GM18502 (cell line): ENCODE results near the gene KAT6B.

Source experiments
- ATAC-seq: cut with Tn5 transposase; IDR thresholded peaks from one replicate; pipeline ENCODE4 v1.9.1; 2021; ENCODE audit warnings: mild to moderate bottlenecking; ENCODE audit not compliant: unreplicated experiment, poor library complexity

The KAT6B gene

GRCh38 chr10:74976565-74976964 lies 150.2 kb downstream of the KAT6B start:
- ATAC-seq = no peak

- ATAC-seq = no peak
Measured at GRCh38 chr10:74977072-74977471, 150.7 kb downstream of the KAT6B start.

- ATAC-seq = peak; percentile 82
Measured at GRCh38 chr10:74977913-74978847, 151.8 kb downstream of the KAT6B start.

GRCh38 chr10:74981831-74982633 lies 155.6 kb downstream of the KAT6B start:
- no peak for ATAC-seq

GRCh38 chr10:74982634-74982982 lies 156.2 kb downstream of the KAT6B start:
- ATAC-seq = no peak

GRCh38 chr10:74983383-74983782 lies 157.0 kb downstream of the KAT6B start:
- no peak for ATAC-seq

GRCh38 chr10:74987339-74988053 lies 161.1 kb downstream of the KAT6B start:
- ATAC-seq = no peak

GRCh38 chr10:74988054-74988775 lies 161.8 kb downstream of the KAT6B start:
- ATAC-seq = no peak

GRCh38 chr10:74988832-74989561 lies 162.6 kb downstream of the KAT6B start:
- no peak for ATAC-seq

- ATAC-seq = no peak
Measured at GRCh38 chr10:74991435-74991834, 165.0 kb downstream of the KAT6B start.

GRCh38 chr10:74992068-74992467 lies 165.7 kb downstream of the KAT6B start:
- no peak for ATAC-seq

- no peak for ATAC-seq
Measured at GRCh38 chr10:74993649-74994048, 167.2 kb downstream of the KAT6B start.

- ATAC-seq = peak; percentile 69
Measured at GRCh38 chr10:74994854-74995253, 168.5 kb downstream of the KAT6B start.

- no peak for ATAC-seq
Measured at GRCh38 chr10:74995806-74996205, 169.4 kb downstream of the KAT6B start.

- no peak for ATAC-seq
Measured at GRCh38 chr10:74997163-74997562, 170.8 kb downstream of the KAT6B start.

GRCh38 chr10:75000748-75001321 lies 174.4 kb downstream of the KAT6B start:
- peak; percentile 92 for ATAC-seq

- ATAC-seq = no peak
Measured at GRCh38 chr10:75001715-75002350, 175.4 kb downstream of the KAT6B start.

GRCh38 chr10:75002351-75002725 lies 175.9 kb downstream of the KAT6B start:
- no peak for ATAC-seq
